ENCODE measurements around the gene HOXC12. TPM values are rescaled to one million over a fixed set of nuclear protein-coding genes. Genes with fewer than 3 reads are reported as not detected.

HOXC12 gene
- total RNA-seq, 2 experiments from 2014 or later = not detected

- H3K27ac ChIP-seq (ENCODE audit: low read depth in 1 of 2, low read length in 2 of 2) = no peak overlapping the region
Measured at GRCh38 chr12:53985994-53986685, 31.4 kb downstream of the HOXC12 start.

GRCh38 chr12:53986686-53987483 is 32.2 kb downstream of the HOXC12 start:
- TF ChIP-seq CTCF (IDR thresholded peaks at IDR 0.05) = no peak
- intact Hi-C loops (cut with DNase I, micrococcal nuclease) = loop anchor here (5.0 kb wide), 2 partner anchors 35 to 195 kb away; partner anchors contain the start of gene HOXC12 (in 1 of the 2)
- Mint-ChIP-seq H3K27ac (no peak overlapping the region), H3K36me3 (ENCODE audit: low read depth) (no peaks in the 10 kb centered on the region), H3K27me3 (peaks cover 95% of the 10 kb centered on the region), H3K4me3 (no peak overlapping the region), H3K9me3 (no peaks in the 10 kb centered on the region), H3K4me1 (ENCODE audit: low read depth) (peaks cover 32% of the 10 kb centered on the region)
- ChIA-PET CTCF (interaction anchor here (0.9 to 2.9 kb wide), 3 partner anchors 19 to 221 kb away, joined by 3 to 11 read pairs (median 5); no protein-coding TSS in a partner anchor), POLR2A (interaction anchor here (0.9 kb wide), 1 partner anchor 9 kb away, joined by 3 read pairs; no protein-coding TSS in a partner anchor)
- H3K36me3 ChIP-seq (ENCODE audit: insufficient read depth, low read length) = no peaks in the 10 kb centered on the region
- H3K4me1 ChIP-seq (ENCODE audit: insufficient read depth, low read length) = peaks cover 47% of the 10 kb centered on the region
- no peak overlapping the region for H3K27ac ChIP-seq (ENCODE audit: low read depth in 1 of 2, low read length in 2 of 2)
- DNase-seq = no peak
- no peak overlapping the region for H3K4me3 ChIP-seq (ENCODE audit: low read length)
- H3K9me3 ChIP-seq (ENCODE audit: control insufficient read depth in 1 of 2, insufficient read depth in 1 of 2, low read length in 2 of 2) = peaks cover 11 to 53% of the 10 kb centered on the region in 2 experiments
- no peak for ATAC-seq (ENCODE audit: poor library complexity)
- peaks cover 94 to 98% of the 10 kb centered on the region in 2 experiments for H3K27me3 ChIP-seq (ENCODE audit: control insufficient read depth in 1 of 2, insufficient read depth in 2 of 2, low read length in 2 of 2)

More at GRCh38 chr12:53985994-53986685, 31.4 kb downstream of the HOXC12 start:
- POLR2A ChIA-PET = interaction anchor here (0.9 kb wide), 1 partner anchor 10 kb away, joined by 3 read pairs; no protein-coding TSS in a partner anchor
- CTCF ChIA-PET = interaction anchor here (0.9 to 2.9 kb wide), 6 partner anchors 12 to 221 kb away, joined by 3 to 11 read pairs (median 4); no protein-coding TSS in a partner anchor
- peak overlapping the region; percentile 4 for H3K4me3 ChIP-seq (ENCODE audit: low read length)
- peak; percentile 36 for ATAC-seq (ENCODE audit: poor library complexity)
- peaks cover 11 to 53% of the 10 kb centered on the region in 2 experiments for H3K9me3 ChIP-seq (ENCODE audit: control insufficient read depth in 1 of 2, insufficient read depth in 1 of 2, low read length in 2 of 2)
- intact Hi-C loops (cut with DNase I, micrococcal nuclease) = loop anchor here (1.0 to 5.0 kb wide), 3 partner anchors 34 to 215 kb away; partner anchors contain the start of gene HOXC12 (in 1 of the 2)
- no peaks in the 10 kb centered on the region for H3K36me3 Mint-ChIP-seq (ENCODE audit: low read depth)
- no peak for TF ChIP-seq CTCF (IDR thresholded peaks at IDR 0.05)
- H3K4me1 Mint-ChIP-seq (ENCODE audit: low read depth) = peaks cover 32% of the 10 kb centered on the region
- no peaks in the 10 kb centered on the region for H3K9me3 Mint-ChIP-seq
- H3K36me3 ChIP-seq (ENCODE audit: insufficient read depth, low read length) = no peaks in the 10 kb centered on the region
- peaks cover 47% of the 10 kb centered on the region for H3K4me1 ChIP-seq (ENCODE audit: insufficient read depth, low read length)
- peaks cover 92 to 98% of the 10 kb centered on the region in 2 experiments for H3K27me3 ChIP-seq (ENCODE audit: control insufficient read depth in 1 of 2, insufficient read depth in 2 of 2, low read length in 2 of 2)
- no peak overlapping the region for H3K27ac Mint-ChIP-seq
- peak overlapping the region; percentile 50 for H3K4me3 Mint-ChIP-seq
- DNase-seq = peak in 2 of 14 experiments; percentile 50 to 56
- H3K27me3 Mint-ChIP-seq = peaks cover 95% of the 10 kb centered on the region

- H3K36me3 Mint-ChIP-seq (ENCODE audit: low read depth) = no peaks in the 10 kb centered on the region
- Histone ChIP-seq H3K36me3 (ENCODE audit: insufficient read depth, low read length) (no peaks in the 10 kb centered on the region), H3K4me1 (ENCODE audit: insufficient read depth, low read length) (peaks cover 47% of the 10 kb centered on the region), H3K4me3 (ENCODE audit: low read length) (no peak overlapping the region), H3K27ac (ENCODE audit: low read depth in 1 of 2, low read length in 2 of 2) (no peak overlapping the region), H3K9me3 (ENCODE audit: control insufficient read depth in 1 of 2, insufficient read depth in 1 of 2, low read length in 2 of 2) (peaks cover 11 to 50% of the 10 kb centered on the region in 2 experiments), H3K27me3 (ENCODE audit: control insufficient read depth in 1 of 2, insufficient read depth in 2 of 2, low read length in 2 of 2) (peaks cover 94 to 98% of the 10 kb centered on the region in 2 experiments)
- no peak overlapping the region for H3K27ac Mint-ChIP-seq
- intact Hi-C loops (cut with DNase I, micrococcal nuclease) = loop anchor here (2.0 to 5.0 kb wide), 3 partner anchors 36 to 197 kb away; partner anchors contain the start of gene HOXC12 (in 1 of the 2)
- H3K27me3 Mint-ChIP-seq = peaks cover 95% of the 10 kb centered on the region
- CTCF ChIA-PET = interaction anchor here (1.4 to 1.6 kb wide), 2 partner anchors 18 to 229 kb away, joined by 4 to 5 read pairs; no protein-coding TSS in a partner anchor
- ATAC-seq (ENCODE audit: poor library complexity) (no peak), DNase-seq (no peak)
- peaks cover 32% of the 10 kb centered on the region for H3K4me1 Mint-ChIP-seq (ENCODE audit: low read depth)
- POLR2A ChIA-PET = interaction anchor here (1.2 kb wide), 1 partner anchor 9 kb away, joined by 3 read pairs; no protein-coding TSS in a partner anchor
- no peak overlapping the region for H3K4me3 Mint-ChIP-seq
- H3K9me3 Mint-ChIP-seq = no peaks in the 10 kb centered on the region
- no peak for TF ChIP-seq CTCF (IDR thresholded peaks at IDR 0.05)
Measured at GRCh38 chr12:53987787-53988230, 33.1 kb downstream of the HOXC12 start.

Measured in CD4-positive, alpha-beta T cell (primary cell).